CD4-positive, alpha-beta memory T cell (primary cell): ENCODE results near the gene STT3A. TPM values are rescaled to one million over a fixed set of nuclear protein-coding genes. Genes with fewer than 3 reads are reported as not detected.

Experiments
- CTCF ChIA-PET: fragments of 350-600 bp; sonication (Branson Sonifier 250); formaldehyde crosslinking; loops from one replicate; lab custom pipeline; 2021; ENCODE audit warnings: inconsistent platforms; ENCODE audit not compliant: partially characterized antibody; lab: Charles Lee
- POLR2A ChIA-PET: fragments of 350-600 bp; sonication (Branson Sonifier 250); formaldehyde crosslinking; loops from one replicate; lab custom pipeline; 2021; ENCODE audit not compliant: partially characterized antibody; lab: Charles Lee
- DNase-seq, 5 donors: peaks; one replicate each; pipeline versions ENCODE4 v3.0.0 to v3.0.0-alpha.2; 2020 to 2022; ENCODE audit warnings: mixed read lengths in 1 of 5
- H3K27ac ChIP-seq: one replicate; pipeline ENCODE4 v1.7.0; 2013; ENCODE audit warnings: low read depth, low read length
- H3K27me3 ChIP-seq: 2 replicates; pipeline ENCODE4 v1.7.0; 2013; ENCODE audit warnings: mild to moderate bottlenecking, low read length, moderate library complexity; ENCODE audit not compliant: insufficient read depth
- H3K36me3 ChIP-seq: 2 replicates; pipeline ENCODE4 v1.7.0; 2013; ENCODE audit warnings: mild to moderate bottlenecking, low read length, moderate library complexity; ENCODE audit not compliant: insufficient read depth
- H3K4me1 ChIP-seq: 2 replicates; pipeline ENCODE4 v1.7.0; 2013; ENCODE audit warnings: mild to moderate bottlenecking, low read length, moderate library complexity; ENCODE audit not compliant: insufficient read depth
- H3K4me3 ChIP-seq, 2 donors: one replicate each; pipeline ENCODE4 v1.7.0; 2013; ENCODE audit warnings: low read length in 2 of 2, mild to moderate bottlenecking in 1 of 2
- H3K9me3 ChIP-seq, 2 donors: one replicate each; pipeline ENCODE4 v1.7.0; 2013; ENCODE audit warnings: low read length in 2 of 2, control low read depth in 1 of 2; ENCODE audit not compliant: control insufficient read depth in 1 of 2
- H3K27ac Mint-ChIP-seq, 7 donors: one replicate each; pipeline ENCODE4 v1.8.0; 2020 to 2021; ENCODE audit warnings: mixed read lengths in 7 of 7, mild to moderate bottlenecking in 6 of 7, inconsistent platforms in 3 of 7, moderate library complexity in 3 of 7
- H3K27me3 Mint-ChIP-seq, 2 donors: one replicate each; pipeline ENCODE4 v1.8.0; 2020 to 2021; ENCODE audit warnings: mixed read lengths in 2 of 2
- H3K36me3 Mint-ChIP-seq, 2 donors: one replicate each; pipeline ENCODE4 v1.8.0; 2020 to 2021; ENCODE audit warnings: mixed read lengths in 2 of 2, inconsistent platforms in 1 of 2, mild to moderate bottlenecking in 1 of 2
- H3K4me1 Mint-ChIP-seq, 4 donors: one replicate each; pipeline ENCODE4 v1.8.0; 2020 to 2021; ENCODE audit warnings: mixed read lengths in 4 of 4, mild to moderate bottlenecking in 1 of 4
- H3K4me3 Mint-ChIP-seq, 8 donors: one replicate each; pipeline ENCODE4 v1.8.0; 2020 to 2021; ENCODE audit warnings: mixed read lengths in 8 of 8, mild to moderate bottlenecking in 7 of 8, moderate library complexity in 6 of 8, inconsistent platforms in 3 of 8
- H3K9me3 Mint-ChIP-seq, 8 donors: one replicate each; pipeline ENCODE4 v1.8.0; 2020 to 2021; ENCODE audit warnings: mixed read lengths in 8 of 8, mild to moderate bottlenecking in 5 of 8, inconsistent platforms in 3 of 8, moderate library complexity in 1 of 8
- intact Hi-C: fragments of 100-400 bp; cut with micrococcal nuclease; formaldehyde crosslinking; loops from one replicate; pipeline ENCODE4 v1.15.1; 2023
- polyA plus RNA-seq, 2 donors: library from polyadenylated mRNA; unstranded; fragments of 300-500 nt; fragmentation: Illumina TruSeq; gene quantifications; one replicate each; pipeline ENCODE4 v1.2.3, GENCODE V29; 2021
- total RNA-seq, 2 experiments: library from RNA; stranded (reverse); gene quantifications; one replicate each; pipeline ENCODE4 v1.2.3, GENCODE V29; 2021

Gene STT3A
- total and polyA plus RNA-seq, 4 experiments from 2014 or later, result 81.8 to 138 (median 110) TPM

- Histone ChIP-seq H3K4me1 (no peaks in the 10 kb centered on the region), H3K27me3 (no peaks in the 10 kb centered on the region), H3K9me3 (no peaks in the 10 kb centered on the region), H3K36me3 (no peaks in the 10 kb centered on the region), H3K27ac (no peak overlapping the region), H3K4me3 (no peak overlapping the region)
- intact Hi-C loops, result no loop called here
- POLR2A ChIA-PET, result no interaction called here
- Mint-ChIP-seq H3K9me3 (no peaks in the 10 kb centered on the region), H3K4me1 (no peaks in the 10 kb centered on the region), H3K27ac (peak overlapping the region in 1 of 7 donors; percentile 23), H3K4me3 (no peak overlapping the region), H3K27me3 (no peaks in the 10 kb centered on the region), H3K36me3 (no peaks in the 10 kb centered on the region)
- CTCF ChIA-PET, result no interaction called here
- no peak for DNase-seq
Measured at GRCh38 chr11:125638315-125638714, 45.7 kb downstream of the STT3A start.

GRCh38 chr11:125645871-125646270 lies 53.2 kb downstream of the STT3A start:
- H3K27ac Mint-ChIP-seq, result no peak overlapping the region
- Histone ChIP-seq H3K9me3 (no peaks in the 10 kb centered on the region), H3K27me3 (no peaks in the 10 kb centered on the region), H3K4me3 (no peak overlapping the region), H3K4me1 (peaks cover 11% of the 10 kb centered on the region), H3K27ac (no peak overlapping the region), H3K36me3 (no peaks in the 10 kb centered on the region)
- no peak for DNase-seq
- intact Hi-C loops, result no loop called here
- peaks cover 6 to 7% (median 7%) of the 10 kb centered on the region in 4 donors for H3K4me1 Mint-ChIP-seq
- ChIA-PET CTCF (no interaction called here), POLR2A (no interaction called here)
- no peaks in the 10 kb centered on the region for H3K9me3 Mint-ChIP-seq
- no peak overlapping the region for H3K4me3 Mint-ChIP-seq
- H3K27me3 Mint-ChIP-seq, result no peaks in the 10 kb centered on the region
- H3K36me3 Mint-ChIP-seq, result no peaks in the 10 kb centered on the region

GRCh38 chr11:125649465-125650166 lies 57.0 kb downstream of the STT3A start:
- H3K4me1 ChIP-seq, result peaks cover 11% of the 10 kb centered on the region
- Mint-ChIP-seq H3K4me1 (peaks cover 6 to 7% (median 7%) of the 10 kb centered on the region in 4 donors), H3K4me3 (no peak overlapping the region), H3K9me3 (no peaks in the 10 kb centered on the region), H3K27me3 (no peaks in the 10 kb centered on the region), H3K27ac (peak overlapping the region in 5 of 7 donors; percentile 1 to 51 (median 23)), H3K36me3 (no peaks in the 10 kb centered on the region)
- ChIA-PET CTCF (interaction anchor here (1.2 kb wide), 1 partner anchor 23 kb away, joined by 3 read pairs; no protein-coding TSS in a partner anchor), POLR2A (interaction anchor here (0.6 to 0.7 kb wide), 2 partner anchors 26 to 1019 kb away, joined by 3 to 4 read pairs; no protein-coding TSS in a partner anchor)
- H3K4me3 ChIP-seq, result no peak overlapping the region
- peak in 4 of 5 donors; percentile 14 to 30 (median 18) for DNase-seq
- H3K27me3 ChIP-seq, result no peaks in the 10 kb centered on the region
- H3K36me3 ChIP-seq, result no peaks in the 10 kb centered on the region
- intact Hi-C loops, result no loop called here
- H3K27ac ChIP-seq, result no peak overlapping the region
- no peaks in the 10 kb centered on the region for H3K9me3 ChIP-seq

GRCh38 chr11:125662689-125663088 lies 70.0 kb downstream of the STT3A start:
- peaks cover 0 to 8% of the 10 kb centered on the region in 2 donors for H3K36me3 Mint-ChIP-seq
- H3K27me3 ChIP-seq, result no peaks in the 10 kb centered on the region
- H3K27ac Mint-ChIP-seq, result no peak overlapping the region
- H3K4me1 Mint-ChIP-seq, result peaks cover 0 to 4% (median 0%) of the 10 kb centered on the region in 4 donors
- H3K4me3 Mint-ChIP-seq, result no peak overlapping the region
- no peak overlapping the region for H3K4me3 ChIP-seq
- H3K4me1 ChIP-seq, result no peaks in the 10 kb centered on the region
- H3K36me3 ChIP-seq, result no peaks in the 10 kb centered on the region
- intact Hi-C loops, result no loop called here
- no peak overlapping the region for H3K27ac ChIP-seq
- H3K27me3 Mint-ChIP-seq, result no peaks in the 10 kb centered on the region
- no peaks in the 10 kb centered on the region for H3K9me3 ChIP-seq
- ChIA-PET POLR2A (no interaction called here), CTCF (no interaction called here)
- peaks cover 0 to 10% (median 5%) of the 10 kb centered on the region in 8 donors for H3K9me3 Mint-ChIP-seq
- DNase-seq, result no peak

- intact Hi-C loops, result no loop called here
- no peak for DNase-seq
- Mint-ChIP-seq H3K27me3 (no peaks in the 10 kb centered on the region), H3K27ac (no peak overlapping the region), H3K36me3 (peaks cover 3 to 8% of the 10 kb centered on the region in 2 donors), H3K4me1 (peaks cover 0 to 4% (median 0%) of the 10 kb centered on the region in 4 donors), H3K9me3 (peaks cover 0 to 10% (median 5%) of the 10 kb centered on the region in 8 donors), H3K4me3 (no peak overlapping the region)
- Histone ChIP-seq H3K27me3 (no peaks in the 10 kb centered on the region), H3K9me3 (no peaks in the 10 kb centered on the region), H3K4me1 (no peaks in the 10 kb centered on the region), H3K36me3 (no peaks in the 10 kb centered on the region), H3K27ac (no peak overlapping the region), H3K4me3 (no peak overlapping the region)
- CTCF ChIA-PET, result no interaction called here
- POLR2A ChIA-PET, result no interaction called here
Measured at GRCh38 chr11:125663910-125664309, 71.3 kb downstream of the STT3A start.

GRCh38 chr11:125667151-125667550 lies 74.5 kb downstream of the STT3A start:
- Mint-ChIP-seq H3K4me3 (no peak overlapping the region), H3K9me3 (peaks cover 0 to 10% (median 5%) of the 10 kb centered on the region in 8 donors), H3K36me3 (peaks cover 3 to 8% of the 10 kb centered on the region in 2 donors), H3K4me1 (peaks cover 0 to 4% (median 0%) of the 10 kb centered on the region in 4 donors), H3K27me3 (no peaks in the 10 kb centered on the region), H3K27ac (no peak overlapping the region)
- Histone ChIP-seq H3K36me3 (no peaks in the 10 kb centered on the region), H3K27ac (no peak overlapping the region), H3K4me3 (no peak overlapping the region), H3K27me3 (no peaks in the 10 kb centered on the region), H3K9me3 (no peaks in the 10 kb centered on the region), H3K4me1 (no peaks in the 10 kb centered on the region)
- intact Hi-C loops, result no loop called here
- DNase-seq, result no peak
- ChIA-PET CTCF (no interaction called here), POLR2A (no interaction called here)

- Mint-ChIP-seq H3K27me3 (no peaks in the 10 kb centered on the region), H3K36me3 (peaks cover 3 to 8% of the 10 kb centered on the region in 2 donors), H3K27ac (no peak overlapping the region), H3K4me1 (no peaks in the 10 kb centered on the region), H3K9me3 (peaks cover 0 to 10% (median 5%) of the 10 kb centered on the region in 8 donors), H3K4me3 (no peak overlapping the region)
- H3K27me3 ChIP-seq, result no peaks in the 10 kb centered on the region
- H3K27ac ChIP-seq, result no peak overlapping the region
- ChIA-PET CTCF (interaction anchor here (1.1 to 1.4 kb wide), 2 partner anchors 13 kb away, joined by 3 read pairs; no protein-coding TSS in a partner anchor), POLR2A (no interaction called here)
- H3K9me3 ChIP-seq, result no peaks in the 10 kb centered on the region
- H3K36me3 ChIP-seq, result no peaks in the 10 kb centered on the region
- intact Hi-C loops, result no loop called here
- no peak for DNase-seq
- no peaks in the 10 kb centered on the region for H3K4me1 ChIP-seq
- H3K4me3 ChIP-seq, result no peak overlapping the region
Measured at GRCh38 chr11:125670172-125670571, 77.5 kb downstream of the STT3A start.
